GM12873 (cell line): ENCODE data around the gene SPPL2A.

ENCODE experiments used
- TF ChIP-seq, protein P1 (sequence below): IDR thresholded peaks from 2 replicates; pipeline ENCODE4 v1.5.1; 2012; ENCODE audit warnings: low read depth, mild to moderate bottlenecking, moderate library complexity, low read length, control low read depth; ENCODE audit not compliant: insufficient read depth; ENCODE audit errors: missing control alignments

SPPL2A gene

GRCh38 chr15:50783895-50784294 lies 18.4 kb upstream of the SPPL2A start:
- TF ChIP-seq, protein P1, sequence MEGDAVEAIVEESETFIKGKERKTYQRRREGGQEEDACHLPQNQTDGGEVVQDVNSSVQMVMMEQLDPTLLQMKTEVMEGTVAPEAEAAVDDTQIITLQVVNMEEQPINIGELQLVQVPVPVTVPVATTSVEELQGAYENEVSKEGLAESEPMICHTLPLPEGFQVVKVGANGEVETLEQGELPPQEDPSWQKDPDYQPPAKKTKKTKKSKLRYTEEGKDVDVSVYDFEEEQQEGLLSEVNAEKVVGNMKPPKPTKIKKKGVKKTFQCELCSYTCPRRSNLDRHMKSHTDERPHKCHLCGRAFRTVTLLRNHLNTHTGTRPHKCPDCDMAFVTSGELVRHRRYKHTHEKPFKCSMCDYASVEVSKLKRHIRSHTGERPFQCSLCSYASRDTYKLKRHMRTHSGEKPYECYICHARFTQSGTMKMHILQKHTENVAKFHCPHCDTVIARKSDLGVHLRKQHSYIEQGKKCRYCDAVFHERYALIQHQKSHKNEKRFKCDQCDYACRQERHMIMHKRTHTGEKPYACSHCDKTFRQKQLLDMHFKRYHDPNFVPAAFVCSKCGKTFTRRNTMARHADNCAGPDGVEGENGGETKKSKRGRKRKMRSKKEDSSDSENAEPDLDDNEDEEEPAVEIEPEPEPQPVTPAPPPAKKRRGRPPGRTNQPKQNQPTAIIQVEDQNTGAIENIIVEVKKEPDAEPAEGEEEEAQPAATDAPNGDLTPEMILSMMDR, result no peak

DNA sequence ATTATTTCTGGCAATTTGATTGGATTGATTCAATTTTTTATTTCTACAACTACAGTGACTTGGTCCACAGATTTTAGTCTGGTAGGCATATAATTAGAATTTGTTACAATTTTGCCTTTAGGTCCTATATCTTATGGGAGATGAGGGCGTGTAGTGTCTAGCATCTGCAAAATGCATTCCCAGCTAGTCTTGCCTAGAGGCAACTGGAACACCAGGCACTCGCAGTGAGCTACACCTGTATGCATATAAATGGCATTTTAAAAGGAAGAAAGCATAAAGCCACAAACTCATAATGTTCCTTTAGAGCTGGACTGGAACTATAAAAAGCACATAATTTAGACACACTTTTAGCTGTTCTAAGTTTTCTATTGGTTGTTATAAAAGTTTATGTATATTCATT lies 17.9 kb upstream of the SPPL2A start:
- TF ChIP-seq, protein P1, result no peak

DNA sequence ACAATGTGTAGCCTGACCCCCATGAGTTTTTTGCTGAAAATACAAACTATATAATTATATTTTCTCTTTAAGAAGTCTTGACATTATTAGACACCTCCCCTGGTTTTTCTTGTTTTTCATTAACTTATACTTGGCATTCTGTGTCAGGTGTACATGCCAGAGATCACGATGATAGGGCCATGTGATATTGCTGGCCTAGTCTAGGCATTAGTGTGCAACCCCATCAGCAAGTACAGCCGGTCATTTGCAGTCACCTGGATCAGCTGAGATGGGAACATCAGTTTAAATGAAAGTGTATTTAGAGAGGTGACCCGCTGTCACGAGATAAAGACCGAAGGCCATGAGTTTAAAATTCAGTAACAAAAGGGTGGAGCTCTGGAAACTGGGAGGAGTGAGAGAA lies 12.6 kb upstream of the SPPL2A start:
- TF ChIP-seq, protein P1, result no peak

DNA sequence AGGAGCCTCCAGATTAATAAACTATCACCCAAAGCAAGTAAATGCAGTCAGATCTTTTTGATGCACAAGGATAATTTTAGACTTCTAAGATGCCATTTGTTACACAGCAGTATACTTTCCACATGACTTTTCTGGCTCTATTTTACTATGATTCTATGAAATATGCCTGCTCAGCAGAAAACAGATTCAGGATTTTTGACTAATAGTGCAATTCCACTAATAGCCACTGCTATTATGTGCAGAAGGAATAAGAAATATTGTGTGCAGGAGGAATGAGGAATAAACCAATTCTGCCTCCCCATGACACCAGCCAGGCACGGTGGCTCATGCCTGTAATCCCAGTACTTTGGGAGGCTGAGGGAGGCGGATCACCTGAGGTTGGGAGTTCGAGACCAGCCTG lies 11.5 kb upstream of the SPPL2A start:
- TF ChIP-seq, protein P1, result no peak

DNA sequence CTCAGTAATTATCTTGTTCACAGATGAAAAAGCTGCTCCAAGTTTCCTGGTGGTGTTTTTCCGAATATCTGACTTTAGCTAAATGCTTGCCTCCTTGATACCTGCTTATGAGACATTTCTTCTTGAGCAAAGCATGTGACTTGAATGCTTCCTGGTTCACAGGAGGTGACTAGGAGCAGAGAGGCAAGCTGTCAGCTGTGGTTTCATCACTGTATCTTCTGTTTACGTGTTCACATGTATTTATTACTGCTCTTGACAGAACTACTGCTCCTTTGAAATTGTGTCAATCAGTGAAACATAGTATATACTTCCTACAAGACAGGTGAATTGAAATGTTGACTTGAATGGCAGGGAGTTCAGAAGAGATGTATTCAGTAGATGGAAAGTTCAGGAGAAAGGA lies 8.9 kb upstream of the SPPL2A start:
- TF ChIP-seq, protein P1, result no peak

DNA sequence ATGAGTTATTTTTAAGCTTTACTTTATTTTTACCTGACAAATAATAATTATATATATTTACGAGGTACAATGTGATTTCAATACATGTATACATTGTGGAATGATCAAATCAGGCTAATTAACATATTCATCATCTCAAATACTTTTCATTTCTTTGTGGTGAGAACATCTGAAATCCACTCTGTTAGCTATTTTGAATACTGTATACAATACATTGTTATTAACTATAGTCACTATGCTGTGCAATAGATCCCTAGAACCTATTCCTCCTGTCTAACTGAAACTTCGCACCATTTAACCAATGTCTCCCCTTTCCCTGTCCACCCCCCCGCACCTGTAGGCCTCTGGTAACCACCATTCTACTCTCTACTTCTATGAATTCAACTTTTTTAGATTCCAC lies 7.9 kb upstream of the SPPL2A start:
- TF ChIP-seq, protein P1, result no peak

GRCh38 chr15:50767332-50767861 lies 1.9 kb upstream of the SPPL2A start:
- TF ChIP-seq, protein P1, result no peak
